ENCODE results near the gene CEBPA.

Gene CEBPA

GRCh38 chr19:33306191-33306590 lies 3.9 kb upstream of the CEBPA start:
- H3K27me3 ChIP-seq (ENCODE audit: low read length), result no peaks in the 10 kb centered on the region
- no peaks in the 10 kb centered on the region for H3K9me2 ChIP-seq (replicated peaks; ENCODE audit: insufficient read depth, low read length)
- H3K4me3 ChIP-seq (ENCODE audit: insufficient read depth, low read length, poor library complexity, severe bottlenecking), result no peak overlapping the region
- H2AFZ ChIP-seq (ENCODE audit: low read depth, low read length, severe bottlenecking), result no peak overlapping the region
- no peaks in the 10 kb centered on the region for H3K9me3 ChIP-seq (ENCODE audit: insufficient read depth, low read length)
- no peak overlapping the region for H3K9ac ChIP-seq (ENCODE audit: low read length)
- H3K27ac ChIP-seq (ENCODE audit: low read depth, low read length), result no peak overlapping the region
- no peaks in the 10 kb centered on the region for H3K36me3 ChIP-seq (ENCODE audit: low read length)
- no peaks in the 10 kb centered on the region for H3K79me2 ChIP-seq (ENCODE audit: insufficient read depth, low read length)
- no peak overlapping the region for H3K4me2 ChIP-seq (ENCODE audit: low read depth, low read length, poor library complexity, severe bottlenecking)
- no peak for TF ChIP-seq EZH2phosphoT487 (conservative IDR thresholded peaks at IDR 0.05; ENCODE audit: low read length)
- no peak for TF ChIP-seq CTCF (IDR thresholded peaks at IDR 0.05; ENCODE audit: insufficient read depth, low read length, poor library complexity, severe bottlenecking)
- H3F3A ChIP-seq (ENCODE audit: insufficient read depth), result no peaks in the 10 kb centered on the region
- no peaks in the 10 kb centered on the region for H4K20me1 ChIP-seq (ENCODE audit: low read depth, low read length)

GRCh38 chr19:33304760-33305647 lies 2.7 kb upstream of the CEBPA start:
- Histone ChIP-seq H3K9me3 (ENCODE audit: insufficient read depth, low read length) (no peaks in the 10 kb centered on the region), H3K36me3 (ENCODE audit: low read length) (no peaks in the 10 kb centered on the region), H4K20me1 (ENCODE audit: low read depth, low read length) (no peaks in the 10 kb centered on the region), H3K4me2 (ENCODE audit: low read depth, low read length, poor library complexity, severe bottlenecking) (no peak overlapping the region), H2AFZ (ENCODE audit: low read depth, low read length, severe bottlenecking) (no peak overlapping the region), H3K9me2 (replicated peaks; ENCODE audit: insufficient read depth, low read length) (no peaks in the 10 kb centered on the region), H3K27ac (ENCODE audit: low read depth, low read length) (no peak overlapping the region), H3K4me3 (ENCODE audit: insufficient read depth, low read length, poor library complexity, severe bottlenecking) (no peak overlapping the region), H3F3A (ENCODE audit: insufficient read depth) (no peaks in the 10 kb centered on the region), H3K9ac (ENCODE audit: low read length) (no peak overlapping the region), H3K27me3 (ENCODE audit: low read length) (no peaks in the 10 kb centered on the region), H3K79me2 (ENCODE audit: insufficient read depth, low read length) (no peaks in the 10 kb centered on the region)
- TF ChIP-seq EZH2phosphoT487 (conservative IDR thresholded peaks at IDR 0.05; ENCODE audit: low read length), result no peak
- no peak for TF ChIP-seq CTCF (IDR thresholded peaks at IDR 0.05; ENCODE audit: insufficient read depth, low read length, poor library complexity, severe bottlenecking)

GRCh38 chr19:33304371-33304759 lies 2.0 kb upstream of the CEBPA start:
- no peak overlapping the region for H3K4me3 ChIP-seq (ENCODE audit: insufficient read depth, low read length, poor library complexity, severe bottlenecking)
- no peak overlapping the region for H3K27ac ChIP-seq (ENCODE audit: low read depth, low read length)
- no peaks in the 10 kb centered on the region for H3K79me2 ChIP-seq (ENCODE audit: insufficient read depth, low read length)
- H3K36me3 ChIP-seq (ENCODE audit: low read length), result no peaks in the 10 kb centered on the region
- H3K9ac ChIP-seq (ENCODE audit: low read length), result no peak overlapping the region
- H3K27me3 ChIP-seq (ENCODE audit: low read length), result no peaks in the 10 kb centered on the region
- no peak for TF ChIP-seq EZH2phosphoT487 (conservative IDR thresholded peaks at IDR 0.05; ENCODE audit: low read length)
- no peak for TF ChIP-seq CTCF (IDR thresholded peaks at IDR 0.05; ENCODE audit: insufficient read depth, low read length, poor library complexity, severe bottlenecking)
- H4K20me1 ChIP-seq (ENCODE audit: low read depth, low read length), result no peaks in the 10 kb centered on the region
- no peak overlapping the region for H3K4me2 ChIP-seq (ENCODE audit: low read depth, low read length, poor library complexity, severe bottlenecking)
- H2AFZ ChIP-seq (ENCODE audit: low read depth, low read length, severe bottlenecking), result no peak overlapping the region
- H3K9me2 ChIP-seq (replicated peaks; ENCODE audit: insufficient read depth, low read length), result no peaks in the 10 kb centered on the region
- no peaks in the 10 kb centered on the region for H3F3A ChIP-seq (ENCODE audit: insufficient read depth)
- H3K9me3 ChIP-seq (ENCODE audit: insufficient read depth, low read length), result no peaks in the 10 kb centered on the region

All from SU-DHL-6 (cell line).